HUES6 (cell line): ENCODE data around the gene LIME1.
A peak's percentile ranks its signal among the peaks of the same experiment; 100 is the strongest.

ENCODE experiments used
- H3K27ac ChIP-seq: 2 replicates; pipeline ENCODE4 v1.7.0; 2013; ENCODE audit warnings: low read depth, mild to moderate bottlenecking, low read length, inconsistent platforms
- H3K27me3 ChIP-seq: 2 replicates; pipeline ENCODE4 v1.6.1; 2013; ENCODE audit warnings: low read length; ENCODE audit not compliant: control insufficient read depth, insufficient read depth
- H3K36me3 ChIP-seq: 2 replicates; pipeline ENCODE4 v1.6.1; 2013; ENCODE audit warnings: low read length; ENCODE audit not compliant: control insufficient read depth, insufficient read depth
- H3K4me1 ChIP-seq: 2 replicates; pipeline ENCODE4 v1.6.1; 2013; ENCODE audit warnings: low read length; ENCODE audit not compliant: control insufficient read depth, insufficient read depth
- H3K4me3 ChIP-seq: 2 replicates; pipeline ENCODE4 v1.5.1; 2013; ENCODE audit warnings: low read depth, low read length
- H3K9ac ChIP-seq: one replicate; pipeline ENCODE4 v1.6.1; 2013; ENCODE audit warnings: mild to moderate bottlenecking, low read length
- H3K9me3 ChIP-seq: 2 replicates; pipeline ENCODE4 v1.6.1; 2013; ENCODE audit warnings: low read depth, low read length; ENCODE audit not compliant: control insufficient read depth, insufficient read depth

LIME1 gene

DNA sequence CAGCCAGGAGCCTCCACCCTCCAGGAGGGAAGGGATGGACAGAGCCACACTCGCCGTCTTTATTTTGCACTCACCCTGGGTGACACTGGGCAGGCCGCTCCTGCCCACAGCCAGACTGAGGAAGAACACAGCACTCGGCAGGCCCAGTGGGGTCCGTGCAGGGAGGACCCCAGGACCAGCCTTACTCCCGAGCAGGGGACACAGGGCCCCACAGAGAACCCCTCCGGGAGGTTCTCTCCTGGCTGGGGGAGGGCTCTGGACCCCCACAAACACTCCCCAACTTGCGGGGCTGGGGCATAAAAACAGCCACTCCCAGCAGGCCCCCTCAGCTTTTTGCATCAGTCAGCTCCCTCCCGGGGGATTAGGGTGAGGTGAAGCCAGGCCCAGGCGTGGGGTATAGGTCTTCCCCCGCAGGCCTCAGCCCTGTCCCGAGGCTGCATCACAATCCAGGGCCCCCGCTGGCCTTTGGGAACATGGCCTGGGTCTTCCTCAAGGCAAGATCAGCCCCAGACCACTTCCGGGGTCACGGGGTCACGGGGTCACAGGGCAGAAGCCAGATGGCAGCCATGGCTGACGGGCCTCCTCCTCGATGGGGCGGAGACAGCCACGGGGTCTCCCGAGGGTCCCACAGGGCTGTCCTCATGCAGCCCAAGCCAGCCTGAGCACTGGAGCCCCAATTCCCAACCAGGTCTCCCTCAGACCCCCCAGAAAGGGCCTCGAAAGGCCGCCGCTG is 36.8 kb upstream of the LIME1 start:
- Histone ChIP-seq H3K9ac (peak overlapping the region; percentile 25), H3K4me1 (peaks cover 32% of the 10 kb centered on the region), H3K27ac (0 out of 2 replicates have a peak overlapping the region, but pooled peaks have one; percentile 57), H3K36me3 (peaks cover 10% of the 10 kb centered on the region), H3K9me3 (no peaks in the 10 kb centered on the region), H3K4me3 (no peak overlapping the region), H3K27me3 (no peaks in the 10 kb centered on the region)

DNA sequence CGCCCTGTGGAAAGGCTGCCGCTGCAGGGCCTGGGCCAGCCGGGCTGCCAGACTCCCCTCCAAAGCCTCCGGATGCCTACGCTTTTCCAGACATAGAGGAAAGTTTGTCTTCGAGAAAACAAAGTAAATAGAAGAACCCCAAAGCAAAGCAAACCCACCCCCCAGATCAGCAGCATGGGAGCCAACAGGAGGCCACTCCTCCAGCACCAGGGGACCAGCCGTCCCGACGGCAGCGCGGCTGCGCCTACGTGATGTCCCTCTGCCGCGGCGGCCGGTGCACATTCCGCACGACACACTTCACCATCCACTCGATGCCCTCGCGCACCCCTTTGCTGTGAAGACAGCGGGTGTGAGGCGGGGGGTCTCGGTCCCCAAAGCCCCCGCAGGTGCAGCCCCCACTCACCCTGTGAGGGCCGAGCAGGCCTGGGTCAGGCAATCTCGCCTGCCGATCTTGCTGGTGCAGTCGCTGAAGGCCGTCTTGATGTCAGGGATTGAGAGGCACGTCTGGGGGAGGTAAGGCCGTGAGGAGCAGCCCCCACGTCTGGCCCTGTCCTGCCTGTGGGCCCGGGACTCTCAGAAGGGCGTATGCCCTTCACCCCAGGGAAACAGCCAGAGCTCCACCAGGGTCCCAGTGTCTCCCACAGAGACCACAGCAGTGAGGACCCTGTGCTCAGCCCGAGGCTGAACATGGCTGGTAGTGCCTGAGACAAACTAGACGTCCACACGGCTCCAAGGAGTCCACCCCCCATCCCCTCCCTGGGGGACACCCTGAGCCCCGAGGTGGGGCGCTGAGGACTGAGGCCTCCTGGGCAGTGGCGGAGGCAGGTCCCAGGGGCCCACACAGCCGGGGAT is 36.0 kb upstream of the LIME1 start:
- Histone ChIP-seq H3K27ac (no peak overlapping the region), H3K4me1 (peaks cover 32% of the 10 kb centered on the region), H3K27me3 (no peaks in the 10 kb centered on the region), H3K9me3 (no peaks in the 10 kb centered on the region), H3K4me3 (no peak overlapping the region), H3K36me3 (peaks cover 18% of the 10 kb centered on the region), H3K9ac (no peak overlapping the region)

- peaks cover 24% of the 10 kb centered on the region for H3K36me3 ChIP-seq
- no peaks in the 10 kb centered on the region for H3K9me3 ChIP-seq
- no peak overlapping the region for H3K9ac ChIP-seq
- H3K27me3 ChIP-seq: no peaks in the 10 kb centered on the region
- H3K4me1 ChIP-seq: peaks cover 30% of the 10 kb centered on the region
- no peak overlapping the region for H3K27ac ChIP-seq
- no peak overlapping the region for H3K4me3 ChIP-seq
Measured at GRCh38 chr20:63701051-63701328, 35.5 kb upstream of the LIME1 start.

DNA sequence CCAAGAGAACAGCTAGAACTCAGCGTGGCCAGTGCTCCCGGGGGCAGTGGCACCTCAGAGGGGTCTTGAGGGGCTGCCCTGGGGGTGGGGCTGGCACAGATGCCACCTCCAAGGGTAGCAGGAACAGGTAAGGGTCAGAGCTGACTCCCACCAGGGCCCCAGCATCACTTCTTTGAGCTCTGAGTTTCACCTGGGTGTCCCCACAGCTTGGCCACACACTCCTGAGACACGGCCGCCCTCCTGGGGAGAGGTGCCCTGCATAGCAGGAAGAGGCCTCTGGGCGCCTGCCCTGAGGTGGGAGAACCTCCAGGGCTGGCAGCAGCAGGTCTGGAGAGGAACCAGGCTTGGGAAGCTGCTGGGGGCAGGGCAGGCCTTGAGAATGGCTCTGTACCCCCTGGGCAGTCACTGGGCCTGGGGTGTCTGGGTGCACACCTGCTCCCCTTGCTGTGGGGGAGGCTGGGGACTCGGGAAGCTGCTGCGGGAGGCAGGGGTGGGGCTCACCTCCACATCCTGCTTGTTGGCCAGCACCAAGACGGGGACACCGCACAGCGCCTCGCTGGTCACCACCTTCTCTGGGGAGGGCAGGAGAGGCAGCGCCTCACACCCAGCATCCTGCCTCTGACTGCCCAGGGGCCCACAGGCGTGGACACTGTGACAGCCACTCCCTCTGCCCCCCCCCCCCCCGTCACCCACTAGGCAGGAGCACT is 35.0 kb upstream of the LIME1 start:
- H3K27ac ChIP-seq: no peak overlapping the region
- peaks cover 29% of the 10 kb centered on the region for H3K36me3 ChIP-seq
- H3K9me3 ChIP-seq: no peaks in the 10 kb centered on the region
- H3K4me1 ChIP-seq: peaks cover 30% of the 10 kb centered on the region
- H3K9ac ChIP-seq: no peak overlapping the region
- no peaks in the 10 kb centered on the region for H3K27me3 ChIP-seq
- no peak overlapping the region for H3K4me3 ChIP-seq

DNA sequence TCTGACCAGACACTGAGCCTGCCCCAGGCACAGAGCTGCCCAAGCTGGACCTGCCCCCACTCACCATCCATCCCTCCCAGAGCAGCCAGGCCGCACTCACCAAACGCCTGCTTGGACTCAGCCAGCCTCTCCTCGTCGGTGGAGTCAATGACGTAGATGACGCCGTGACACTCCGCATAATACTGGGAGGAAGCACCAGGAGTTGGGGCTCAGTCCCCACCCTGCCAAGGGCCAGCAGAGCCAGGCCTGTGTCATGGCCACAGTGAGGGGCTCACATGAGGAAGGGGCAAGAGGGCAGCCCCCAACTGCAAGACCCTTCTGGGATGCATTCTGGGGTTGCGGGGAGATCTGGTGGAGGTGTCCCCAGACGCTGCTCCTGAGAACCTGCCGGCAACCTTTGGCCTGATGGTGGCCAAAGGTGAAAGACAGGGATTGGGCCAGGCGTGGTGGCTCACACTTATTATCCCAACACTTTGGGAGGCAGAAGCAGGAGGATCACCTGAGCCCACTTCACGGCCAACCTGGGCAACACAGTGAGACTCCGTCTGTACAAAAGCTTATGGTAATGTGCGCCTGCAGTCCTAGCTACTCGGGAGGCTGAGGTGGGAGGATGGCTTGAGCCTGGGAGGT is 34.3 kb upstream of the LIME1 start:
- no peaks in the 10 kb centered on the region for H3K9me3 ChIP-seq
- H3K4me3 ChIP-seq: no peak overlapping the region
- no peak overlapping the region for H3K9ac ChIP-seq
- peaks cover 30% of the 10 kb centered on the region for H3K36me3 ChIP-seq
- H3K27me3 ChIP-seq: no peaks in the 10 kb centered on the region
- no peak overlapping the region for H3K27ac ChIP-seq
- H3K4me1 ChIP-seq: peaks cover 25% of the 10 kb centered on the region

GRCh38 chr20:63702751-63703470 is 33.6 kb upstream of the LIME1 start:
- H3K27ac ChIP-seq: no peak overlapping the region
- peaks cover 30% of the 10 kb centered on the region for H3K36me3 ChIP-seq

DNA sequence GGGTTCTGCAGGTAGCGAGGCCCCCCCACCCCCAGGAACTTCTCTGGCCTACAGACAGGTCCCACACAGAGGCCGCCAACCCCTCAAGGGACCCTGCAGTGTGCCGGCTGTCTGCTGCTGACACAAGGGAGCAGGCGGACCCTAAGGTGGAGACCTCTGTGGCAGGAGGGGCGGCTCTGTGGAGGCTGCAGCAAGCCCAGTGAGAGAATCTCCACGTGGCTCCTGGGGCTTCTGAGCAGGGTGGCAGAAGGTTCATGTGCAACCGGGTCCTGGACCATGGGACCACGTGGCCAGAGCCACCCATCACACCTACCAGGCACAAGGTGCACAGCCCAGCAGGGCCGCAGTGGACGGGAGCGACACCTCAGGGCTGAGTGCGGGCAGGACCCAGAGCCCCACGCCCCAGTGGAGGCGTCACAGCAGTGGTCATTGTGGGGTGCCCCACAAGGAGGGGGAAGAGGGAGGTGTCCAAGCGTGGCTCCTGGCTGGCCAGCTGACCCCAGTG is 32.9 kb upstream of the LIME1 start:
- no peaks in the 10 kb centered on the region for H3K27me3 ChIP-seq
- H3K4me3 ChIP-seq: no peak overlapping the region
- H3K9me3 ChIP-seq: no peaks in the 10 kb centered on the region
- H3K9ac ChIP-seq: no peak overlapping the region
- peaks cover 19% of the 10 kb centered on the region for H3K4me1 ChIP-seq
- peaks cover 30% of the 10 kb centered on the region for H3K36me3 ChIP-seq
- H3K27ac ChIP-seq: no peak overlapping the region

More at GRCh38 chr20:63702751-63703470, 33.6 kb upstream of the LIME1 start:
- no peak overlapping the region for H3K4me3 ChIP-seq
- H3K27me3 ChIP-seq: no peaks in the 10 kb centered on the region
- H3K4me1 ChIP-seq: peaks cover 19% of the 10 kb centered on the region
- no peak overlapping the region for H3K9ac ChIP-seq
- H3K9me3 ChIP-seq: no peaks in the 10 kb centered on the region

DNA sequence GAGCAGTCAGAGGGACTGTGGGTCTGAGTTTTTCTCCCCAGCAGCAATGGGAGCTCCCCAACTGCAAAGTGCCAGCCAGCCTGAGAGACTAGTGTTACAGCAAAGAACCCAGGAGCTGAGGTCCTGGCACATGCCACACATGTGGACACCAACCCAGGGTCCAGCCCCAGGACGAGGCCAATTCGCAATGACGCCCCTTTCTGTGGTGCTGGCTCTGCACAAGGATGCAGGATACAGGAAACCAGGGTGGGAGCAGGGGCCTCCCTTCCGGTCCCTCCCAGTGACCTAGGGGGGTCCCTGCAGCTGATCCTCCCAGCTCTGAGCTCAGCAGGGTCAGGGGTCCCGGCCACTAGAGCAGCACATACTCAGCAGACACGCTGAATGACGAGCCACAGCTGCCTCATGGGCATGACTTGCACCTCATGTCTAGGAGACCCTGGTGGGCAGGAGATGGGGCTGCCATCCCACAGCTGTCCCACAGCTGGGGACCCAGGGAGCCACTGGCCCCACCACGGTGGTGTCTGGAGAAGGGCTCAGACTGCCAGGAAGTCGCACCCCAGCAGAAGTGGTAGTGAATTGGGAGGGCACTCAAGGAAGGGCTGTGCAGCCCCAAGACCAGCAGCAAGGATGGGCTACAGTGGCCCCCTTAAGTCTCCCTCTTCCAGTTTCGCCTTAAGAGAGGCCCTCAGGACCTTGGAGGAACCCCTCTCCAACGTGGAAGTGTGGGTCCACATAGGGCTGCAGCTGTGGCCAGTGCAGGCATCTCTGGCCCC is 32.3 kb upstream of the LIME1 start:
- H3K27me3 ChIP-seq: no peaks in the 10 kb centered on the region
- no peak overlapping the region for H3K27ac ChIP-seq
- H3K36me3 ChIP-seq: peaks cover 34% of the 10 kb centered on the region
- H3K9ac ChIP-seq: no peak overlapping the region
- no peaks in the 10 kb centered on the region for H3K9me3 ChIP-seq
- H3K4me3 ChIP-seq: no peak overlapping the region
- peaks cover 17% of the 10 kb centered on the region for H3K4me1 ChIP-seq

DNA sequence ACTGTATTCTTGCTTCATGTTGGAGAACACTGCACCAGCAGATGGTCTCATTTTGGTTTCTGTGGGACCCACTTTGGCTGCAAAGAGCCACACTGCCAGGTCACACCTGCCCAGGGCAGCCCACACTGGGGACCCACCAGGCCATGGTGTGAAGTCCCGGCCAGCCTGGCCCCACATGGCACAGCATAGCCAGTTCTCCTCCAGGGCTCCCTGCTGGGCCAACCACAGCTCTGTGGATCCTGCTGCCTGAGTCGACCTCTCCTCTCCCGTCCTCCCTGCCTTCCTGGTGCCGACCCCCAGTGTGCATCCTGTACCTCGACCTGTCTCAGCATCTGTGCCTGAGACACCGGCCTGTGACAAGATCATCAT is 31.7 kb upstream of the LIME1 start:
- Histone ChIP-seq H3K9ac (no peak overlapping the region), H3K27me3 (no peaks in the 10 kb centered on the region), H3K4me1 (peaks cover 11% of the 10 kb centered on the region), H3K36me3 (peaks cover 39% of the 10 kb centered on the region), H3K9me3 (no peaks in the 10 kb centered on the region), H3K27ac (no peak overlapping the region), H3K4me3 (no peak overlapping the region)
